Suprapubic skin (tissue), 4 donors: ENCODE results near the gene IQCK. TPM values are rescaled to one million over a fixed set of nuclear protein-coding genes. Genes with fewer than 3 reads are reported as not detected.

Source experiments
- DNase-seq, 2 donors: peaks; one replicate each; pipeline ENCODE4 v3.0.0-alpha.2; 2019; ENCODE audit warnings: low spot score in 2 of 2
- H3K27ac ChIP-seq: fragments of 200-600 bp; sonication (generic); one replicate; pipeline ENCODE4 v1.5.1; 2019
- H3K27me3 ChIP-seq: fragments of 200-600 bp; sonication (generic); one replicate; pipeline ENCODE4 v1.5.1; 2019
- H3K36me3 ChIP-seq: fragments of 200-600 bp; sonication (generic); one replicate; pipeline ENCODE4 v1.5.1; 2019
- H3K4me1 ChIP-seq: fragments of 200-600 bp; sonication (generic); one replicate; pipeline ENCODE4 v1.5.1; 2019
- H3K4me3 ChIP-seq: fragments of 200-600 bp; sonication (generic); one replicate; pipeline ENCODE4 v1.5.1; 2019; ENCODE audit warnings: mild to moderate bottlenecking
- H3K9me3 ChIP-seq: fragments of 200-600 bp; sonication (generic); one replicate; pipeline ENCODE4 v1.5.1; 2019
- CTCF ChIP-seq, 2 donors: fragments of 200-600 bp in 1 of 2; fragments of 450-650 bp in 1 of 2; sonication (generic) in 1 of 2; IDR thresholded peaks; one replicate each; pipeline ENCODE4 v1.5.1; 2016 to 2019; ENCODE audit warnings: antibody characterized with exemption in 2 of 2, mild to moderate bottlenecking in 1 of 2, moderate library complexity in 1 of 2
- EP300 ChIP-seq: sonication (generic); formaldehyde crosslinking; IDR thresholded peaks from one replicate; pipeline ENCODE4 v1.6.1; 2017; ENCODE audit warnings: antibody characterized with exemption
- POLR2A ChIP-seq, 2 donors: fragments of 450-650 bp; IDR thresholded peaks; one replicate each; pipeline ENCODE4 v1.6.1; 2017; ENCODE audit warnings: antibody characterized with exemption in 2 of 2, mild to moderate bottlenecking in 2 of 2, moderate library complexity in 2 of 2
- POLR2AphosphoS5 ChIP-seq, 3 donors: sonication (generic); formaldehyde crosslinking; IDR thresholded peaks; one replicate each; pipeline ENCODE4 v1.6.1; 2017; ENCODE audit warnings: antibody characterized with exemption in 3 of 3
- WGBS: methylation state at CpG from one replicate; pipeline ENCODE4 v1.1.5; 2018; 5-methylcytosine and 5-hydroxymethylcytosine counted together
- total RNA-seq, 4 donors: library from RNA; depleted of rRNA; stranded (reverse); fragments of >200 nt; gene quantifications; one replicate each; pipeline ENCODE4 v1.1.0, GENCODE V29; 2016

The IQCK gene
- total RNA-seq, 4 donors from 2014 or later: 10.7 to 21.6 (median 18.7) TPM

DNA sequence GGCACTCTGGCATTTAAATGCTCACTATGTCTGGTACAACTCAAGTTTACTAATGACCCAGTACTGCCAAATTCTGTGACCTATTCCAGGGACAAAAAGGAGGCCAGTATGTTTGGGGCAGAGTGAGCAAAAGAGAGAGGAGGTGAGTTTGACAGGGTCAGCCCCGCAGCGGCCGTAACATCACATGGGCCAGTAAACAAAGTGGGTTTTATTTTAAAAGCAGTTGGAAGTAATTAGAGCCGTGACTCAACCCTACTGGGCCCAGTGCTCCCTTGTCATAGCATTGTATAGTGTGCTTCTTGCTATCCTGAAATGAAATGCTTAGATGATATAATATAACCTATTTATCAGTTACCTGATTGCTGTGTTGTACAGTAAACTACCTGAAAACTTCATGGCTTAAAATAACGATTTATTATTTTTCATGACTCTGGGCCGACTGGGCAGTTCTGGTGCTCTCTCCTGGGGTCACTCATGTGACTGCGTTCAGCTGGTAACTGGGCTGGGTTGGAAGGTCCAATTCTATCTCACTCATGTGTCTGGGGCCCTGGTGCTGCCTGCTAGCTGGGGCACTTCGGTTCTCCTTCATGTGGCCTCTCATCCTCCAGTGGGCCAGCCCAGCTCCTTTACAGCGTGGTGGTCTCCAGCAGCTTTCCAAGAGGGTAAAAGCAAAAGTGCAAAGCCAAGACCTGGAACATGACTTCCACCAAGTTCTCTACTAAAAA lies 27.4 kb downstream of the IQCK start:
- Histone ChIP-seq H3K27ac (no peak overlapping the region), H3K9me3 (no peaks in the 10 kb centered on the region), H3K4me1 (peaks cover 8% of the 10 kb centered on the region), H3K4me3 (no peak overlapping the region), H3K36me3 (no peaks in the 10 kb centered on the region), H3K27me3 (no peaks in the 10 kb centered on the region)
- DNase-seq: no peak
- 82% methylated on average over 9 of the region's 9 CpGs for WGBS
- TF ChIP-seq EP300 (no peak), CTCF (IDR thresholded peaks at IDR 0.05) (no peak), POLR2AphosphoS5 (IDR thresholded peaks at IDR 0.05) (no peak), POLR2A (IDR thresholded peaks at IDR 0.05) (no peak)

DNA sequence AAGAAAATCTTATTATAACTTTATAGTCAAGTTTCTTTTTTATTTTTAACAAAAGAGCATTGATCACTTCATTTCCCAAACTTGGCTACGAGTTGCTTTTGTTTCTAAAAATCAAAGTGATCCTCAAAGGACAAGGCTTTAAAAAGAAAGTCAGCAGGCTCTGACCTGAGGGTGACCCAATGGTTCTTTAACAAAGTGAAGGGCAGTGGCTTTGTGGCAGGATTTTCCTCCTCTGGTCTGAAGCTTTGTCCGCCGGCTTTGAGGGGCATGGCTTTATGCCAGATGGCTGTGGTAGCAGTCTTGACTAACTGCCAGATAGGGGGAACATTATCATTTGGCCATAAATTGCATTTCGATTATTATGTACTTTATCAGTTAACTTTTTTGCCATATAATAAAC lies 28.5 kb downstream of the IQCK start:
- H3K36me3 ChIP-seq: no peaks in the 10 kb centered on the region
- no peak overlapping the region for H3K27ac ChIP-seq
- H3K4me1 ChIP-seq: peaks cover 8% of the 10 kb centered on the region
- WGBS: 45% methylated on average over 4 of the region's 4 CpGs
- H3K4me3 ChIP-seq: no peak overlapping the region
- no peaks in the 10 kb centered on the region for H3K27me3 ChIP-seq
- no peaks in the 10 kb centered on the region for H3K9me3 ChIP-seq
- TF ChIP-seq POLR2AphosphoS5 (IDR thresholded peaks at IDR 0.05) (no peak), POLR2A (IDR thresholded peaks at IDR 0.05) (no peak), CTCF (IDR thresholded peaks at IDR 0.05) (no peak), EP300 (no peak)
- no peak for DNase-seq

DNA sequence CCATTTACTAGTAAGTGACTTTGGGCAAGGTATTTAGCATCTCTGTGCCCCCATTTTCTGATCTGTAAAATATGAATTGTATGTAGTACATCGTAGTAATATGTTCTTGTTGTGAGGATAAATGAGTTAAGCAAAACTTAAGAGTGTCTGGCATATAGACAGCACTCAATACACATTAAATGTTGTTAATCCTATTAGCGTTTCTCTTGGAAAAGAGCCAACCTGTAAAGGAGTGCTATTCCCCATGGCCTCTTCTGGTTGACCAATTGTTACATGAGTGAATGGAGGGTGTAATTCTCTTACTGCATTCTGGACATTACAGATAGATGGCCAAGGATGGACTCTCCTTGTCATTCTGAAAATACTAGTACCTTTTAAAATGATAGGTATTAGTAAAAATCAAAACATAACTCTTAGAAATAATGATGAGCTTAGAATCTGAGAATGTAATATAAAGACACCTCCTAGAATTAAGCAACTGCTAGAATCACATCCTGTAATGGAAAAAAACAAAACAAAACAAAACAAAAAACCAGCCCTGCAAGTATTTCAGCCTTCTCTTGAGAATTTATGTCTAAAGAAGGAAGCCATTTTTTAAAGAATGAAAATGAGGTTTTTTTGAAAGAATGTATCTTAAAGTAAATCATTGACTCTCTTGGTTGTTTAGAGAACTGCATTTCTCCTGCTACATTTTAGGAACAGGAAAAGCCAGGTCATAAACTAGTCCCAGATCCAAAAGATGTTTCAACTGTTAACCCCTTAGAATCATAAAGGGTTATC lies 30.5 kb downstream of the IQCK start:
- Histone ChIP-seq H3K4me1 (peaks cover 8% of the 10 kb centered on the region), H3K9me3 (no peaks in the 10 kb centered on the region), H3K27me3 (no peaks in the 10 kb centered on the region), H3K36me3 (no peaks in the 10 kb centered on the region), H3K27ac (no peak overlapping the region), H3K4me3 (no peak overlapping the region)
- WGBS: 50% methylated on average over 2 of the region's 2 CpGs
- TF ChIP-seq CTCF (IDR thresholded peaks at IDR 0.05) (no peak), POLR2A (IDR thresholded peaks at IDR 0.05) (no peak), POLR2AphosphoS5 (IDR thresholded peaks at IDR 0.05) (no peak), EP300 (no peak)
- no peak for DNase-seq

GRCh38 chr16:19749571-19750080 lies 31.6 kb downstream of the IQCK start:
- Histone ChIP-seq H3K27ac (no peak overlapping the region), H3K27me3 (no peaks in the 10 kb centered on the region), H3K9me3 (no peaks in the 10 kb centered on the region), H3K4me3 (no peak overlapping the region), H3K36me3 (no peaks in the 10 kb centered on the region), H3K4me1 (peaks cover 8% of the 10 kb centered on the region)
- TF ChIP-seq POLR2AphosphoS5 (IDR thresholded peaks at IDR 0.05): no peak
- TF ChIP-seq POLR2A (IDR thresholded peaks at IDR 0.05): no peak
- TF ChIP-seq CTCF (IDR thresholded peaks at IDR 0.05): no peak
- TF ChIP-seq EP300: no peak
- 85% methylated on average over 4 of the region's 4 CpGs for WGBS
- no peak for DNase-seq
